Natural killer cell (primary cell): ENCODE data around the gene RBM19. TPM values are rescaled to one million over a fixed set of nuclear protein-coding genes. Genes with fewer than 3 reads are reported as not detected.

Experiments used
- ATAC-seq, 3 donors: fragments of 150-1000 bp in 2 of 3; fragments of 200-7000 bp in 1 of 3; cut with Tn5 transposase; 1 replicate in 1 of 3; 2 replicates in 2 of 3; pipeline ENCODE4 v1.10.0; 2021; ENCODE audit warnings: mild to moderate bottlenecking in 2 of 3, moderate library complexity in 2 of 3
- DNase-seq, 2 donors: peaks; one replicate each; pipeline versions ENCODE4 v3.0.0 to v3.0.0-alpha.2; 2013 to 2021; ENCODE audit warnings: mixed read lengths in 1 of 2
- H3K27ac ChIP-seq: one replicate; pipeline ENCODE4 v1.5.1; 2013; ENCODE audit warnings: mild to moderate bottlenecking, low read length
- H3K27me3 ChIP-seq: one replicate; pipeline ENCODE4 v1.6.1; 2013; ENCODE audit warnings: low read length; ENCODE audit not compliant: control insufficient read depth, insufficient read depth
- H3K36me3 ChIP-seq: one replicate; pipeline ENCODE4 v1.6.1; 2013; ENCODE audit warnings: low read length; ENCODE audit not compliant: control insufficient read depth, insufficient read depth
- H3K4me1 ChIP-seq: one replicate; pipeline ENCODE4 v1.6.1; 2013; ENCODE audit warnings: low read length; ENCODE audit not compliant: control insufficient read depth, insufficient read depth
- H3K4me3 ChIP-seq: one replicate; pipeline ENCODE4 v1.5.1; 2013; ENCODE audit warnings: low read length
- H3K9me3 ChIP-seq: one replicate; pipeline ENCODE4 v1.6.1; 2013; ENCODE audit warnings: low read length; ENCODE audit not compliant: control insufficient read depth, insufficient read depth
- H3K27ac Mint-ChIP-seq, 2 donors: one replicate each; pipeline ENCODE4 v1.8.0; 2022; ENCODE audit warnings: mild to moderate bottlenecking in 2 of 2, mixed read lengths in 2 of 2, moderate library complexity in 1 of 2
- H3K27me3 Mint-ChIP-seq, 2 donors: one replicate each; pipeline ENCODE4 v1.8.0; 2022; ENCODE audit warnings: low read depth in 2 of 2, mixed read lengths in 2 of 2
- H3K36me3 Mint-ChIP-seq: one replicate; pipeline ENCODE4 v1.8.0; 2022; ENCODE audit warnings: mixed read lengths
- H3K4me1 Mint-ChIP-seq, 2 donors: one replicate each; pipeline ENCODE4 v1.8.0; 2022; ENCODE audit warnings: mixed read lengths in 2 of 2
- H3K4me3 Mint-ChIP-seq: one replicate; pipeline ENCODE4 v1.8.0; 2022; ENCODE audit warnings: mild to moderate bottlenecking, moderate library complexity, mixed read lengths
- H3K9me3 Mint-ChIP-seq, 2 donors: one replicate each; pipeline ENCODE4 v1.8.0; 2022; ENCODE audit warnings: mixed read lengths in 2 of 2
- WGBS: methylation state at CpG from one replicate; pipeline ENCODE4 v1.1.7; 2013; ENCODE audit warnings: missing lambda C conversion rate; ENCODE audit not compliant: insufficient coverage; 5-methylcytosine and 5-hydroxymethylcytosine counted together
- intact Hi-C: fragments of 100-400 bp; cut with micrococcal nuclease; formaldehyde crosslinking; loops from one replicate; pipeline ENCODE4 v1.14.2; 2022
- total RNA-seq, 4 donors: library from RNA; stranded (reverse); fragments of 120-200 nt in 1 of 4; gene quantifications; one replicate each; pipeline versions ENCODE4 v1.2.3 to v1.2.4, GENCODE V29; 2013 to 2022
- TF ChIP-seq, protein P1 (sequence below): fragments of 200-600 bp; IDR thresholded peaks from one replicate; pipeline ENCODE4 v1.8.0; 2022; ENCODE audit warnings: antibody characterized with exemption

Gene RBM19
- total RNA-seq, 3 donors from 2014 or later (not counting 1 experiment from before 2014, with no cell fraction given) = 49.9 to 70.6 (median 60.9) TPM

DNA sequence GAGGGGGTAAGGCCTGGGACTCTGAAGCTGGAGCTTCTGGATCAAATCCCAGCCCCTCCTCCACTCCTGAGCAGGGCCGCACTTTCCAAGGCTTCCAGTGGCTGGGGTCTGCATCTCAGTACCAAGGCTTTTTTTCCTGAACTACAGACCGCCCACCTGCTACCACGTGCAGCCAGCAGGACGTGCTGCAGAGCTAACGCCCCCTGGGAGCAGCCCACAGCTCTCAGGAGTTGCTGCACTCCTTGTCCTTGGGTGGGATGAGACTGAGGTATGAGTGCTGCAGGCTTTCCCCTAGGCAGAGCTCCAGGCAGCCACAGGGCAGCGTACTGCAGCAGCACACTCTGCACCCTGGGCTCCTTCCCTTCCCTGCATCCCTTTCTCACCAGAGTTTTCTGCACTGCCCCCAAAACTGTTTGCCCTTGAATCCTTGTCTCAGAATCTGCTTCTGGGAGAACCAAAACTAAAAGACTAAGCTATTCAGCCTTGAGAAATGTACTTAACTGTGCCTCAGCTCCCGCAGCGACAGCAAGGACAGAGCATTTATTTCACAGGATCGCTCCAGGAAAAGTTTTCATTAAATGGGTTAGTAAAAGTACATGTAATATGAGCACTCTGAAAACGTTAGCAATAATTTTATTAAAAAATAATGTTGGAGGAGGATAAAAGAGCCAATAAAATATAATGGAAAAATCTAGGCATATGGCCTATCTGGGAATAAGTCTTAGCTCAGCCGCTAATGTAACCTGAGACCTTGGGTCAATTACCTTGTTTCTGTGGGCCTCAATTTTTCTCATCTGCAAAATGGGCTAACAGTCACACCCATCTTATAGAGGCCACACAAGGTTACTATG is 25.5 kb downstream of the RBM19 start:
- TF ChIP-seq, protein P1, sequence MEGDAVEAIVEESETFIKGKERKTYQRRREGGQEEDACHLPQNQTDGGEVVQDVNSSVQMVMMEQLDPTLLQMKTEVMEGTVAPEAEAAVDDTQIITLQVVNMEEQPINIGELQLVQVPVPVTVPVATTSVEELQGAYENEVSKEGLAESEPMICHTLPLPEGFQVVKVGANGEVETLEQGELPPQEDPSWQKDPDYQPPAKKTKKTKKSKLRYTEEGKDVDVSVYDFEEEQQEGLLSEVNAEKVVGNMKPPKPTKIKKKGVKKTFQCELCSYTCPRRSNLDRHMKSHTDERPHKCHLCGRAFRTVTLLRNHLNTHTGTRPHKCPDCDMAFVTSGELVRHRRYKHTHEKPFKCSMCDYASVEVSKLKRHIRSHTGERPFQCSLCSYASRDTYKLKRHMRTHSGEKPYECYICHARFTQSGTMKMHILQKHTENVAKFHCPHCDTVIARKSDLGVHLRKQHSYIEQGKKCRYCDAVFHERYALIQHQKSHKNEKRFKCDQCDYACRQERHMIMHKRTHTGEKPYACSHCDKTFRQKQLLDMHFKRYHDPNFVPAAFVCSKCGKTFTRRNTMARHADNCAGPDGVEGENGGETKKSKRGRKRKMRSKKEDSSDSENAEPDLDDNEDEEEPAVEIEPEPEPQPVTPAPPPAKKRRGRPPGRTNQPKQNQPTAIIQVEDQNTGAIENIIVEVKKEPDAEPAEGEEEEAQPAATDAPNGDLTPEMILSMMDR = no peak
- H3K4me1 Mint-ChIP-seq = no peaks in the 10 kb centered on the region
- H3K9me3 Mint-ChIP-seq = no peaks in the 10 kb centered on the region
- Histone ChIP-seq H3K4me1 (no peaks in the 10 kb centered on the region), H3K4me3 (no peak overlapping the region), H3K9me3 (no peaks in the 10 kb centered on the region), H3K27me3 (no peaks in the 10 kb centered on the region), H3K36me3 (peaks cover 75% of the 10 kb centered on the region), H3K27ac (no peak overlapping the region)
- intact Hi-C loops = no loop called here
- WGBS = 94% methylated on average over 11 of the region's 11 CpGs
- no peak overlapping the region for H3K27ac Mint-ChIP-seq
- H3K36me3 Mint-ChIP-seq = peaks cover 14% of the 10 kb centered on the region
- ATAC-seq (no peak), DNase-seq (no peak)
- no peak overlapping the region for H3K4me3 Mint-ChIP-seq
- H3K27me3 Mint-ChIP-seq = no peaks in the 10 kb centered on the region

DNA sequence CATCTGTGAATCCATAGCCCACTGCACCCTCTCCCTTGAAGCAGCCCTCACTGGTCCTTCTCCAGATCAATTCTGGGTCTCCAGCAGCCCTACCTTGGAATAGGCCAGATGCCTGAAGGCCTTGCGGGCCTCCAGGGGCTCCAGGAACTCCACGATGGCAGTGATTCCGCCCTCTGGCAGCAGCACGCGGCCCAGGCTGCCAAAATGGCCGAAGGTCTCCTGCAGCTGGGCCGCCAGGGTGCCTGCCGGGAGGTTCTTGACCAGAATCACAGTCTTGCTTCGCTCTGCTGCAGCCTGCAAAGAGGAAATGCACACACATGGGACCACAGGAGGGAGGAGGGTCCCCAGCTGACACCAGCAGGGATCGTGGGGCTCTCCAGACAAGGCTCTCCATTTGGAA is 26.3 kb downstream of the RBM19 start:
- no peaks in the 10 kb centered on the region for H3K4me1 ChIP-seq
- H3K9me3 ChIP-seq = no peaks in the 10 kb centered on the region
- Mint-ChIP-seq H3K27ac (no peak overlapping the region), H3K4me3 (no peak overlapping the region), H3K9me3 (no peaks in the 10 kb centered on the region), H3K4me1 (no peaks in the 10 kb centered on the region), H3K36me3 (peaks cover 16% of the 10 kb centered on the region), H3K27me3 (no peaks in the 10 kb centered on the region)
- TF ChIP-seq, protein P1 = no peak
- H3K27ac ChIP-seq = no peak overlapping the region
- H3K4me3 ChIP-seq = no peak overlapping the region
- 98% methylated on average over 10 of the region's 10 CpGs for WGBS
- ATAC-seq = no peak
- H3K36me3 ChIP-seq = peaks cover 74% of the 10 kb centered on the region
- no peaks in the 10 kb centered on the region for H3K27me3 ChIP-seq
- DNase-seq = no peak
- intact Hi-C loops = no loop called here

DNA sequence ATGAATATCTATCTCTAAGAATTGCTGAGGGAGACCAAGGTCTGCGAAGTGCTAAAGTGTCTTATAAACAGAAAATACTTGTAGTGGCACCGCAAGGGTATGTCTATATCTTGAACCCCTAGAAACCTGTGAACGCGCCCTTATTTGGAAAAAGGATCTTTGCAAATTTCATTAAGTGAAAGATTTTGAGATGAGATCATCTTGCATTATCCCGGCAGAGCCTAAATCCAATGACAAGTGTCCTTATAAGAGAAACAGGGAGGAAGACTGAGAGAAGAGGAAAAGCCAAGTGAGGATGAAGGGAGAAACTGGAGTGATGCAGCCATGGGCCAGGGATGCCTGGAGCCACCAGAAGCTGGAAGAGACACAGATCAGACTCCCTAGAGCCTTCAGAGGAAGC is 27.7 kb downstream of the RBM19 start:
- H3K27ac Mint-ChIP-seq = no peak overlapping the region
- Histone ChIP-seq H3K4me3 (no peak overlapping the region), H3K27me3 (no peaks in the 10 kb centered on the region), H3K27ac (no peak overlapping the region), H3K9me3 (no peaks in the 10 kb centered on the region), H3K36me3 (peaks cover 81% of the 10 kb centered on the region), H3K4me1 (no peaks in the 10 kb centered on the region)
- intact Hi-C loops = no loop called here
- no peaks in the 10 kb centered on the region for H3K27me3 Mint-ChIP-seq
- 100% methylated on average over 5 of the region's 5 CpGs for WGBS
- peaks cover 20% of the 10 kb centered on the region for H3K36me3 Mint-ChIP-seq
- H3K4me3 Mint-ChIP-seq = no peak overlapping the region
- H3K4me1 Mint-ChIP-seq = no peaks in the 10 kb centered on the region
- DNase-seq = no peak
- H3K9me3 Mint-ChIP-seq = no peaks in the 10 kb centered on the region
- no peak for ATAC-seq
- TF ChIP-seq, protein P1 = no peak
